NCI-H345 (cell line): Measurements from ENCODE around the gene SLC5A2.
"Not testable (repeated sequence)": the region's sequence is repeated elsewhere in the genome, so short reads cannot be mapped to it uniquely, and the experiment has no call there.

Experiments
- DNase-seq: peaks from one replicate; lab custom pipeline; 2025; lab: John Stamatoyannopoulos, UW

SLC5A2 gene

DNA sequence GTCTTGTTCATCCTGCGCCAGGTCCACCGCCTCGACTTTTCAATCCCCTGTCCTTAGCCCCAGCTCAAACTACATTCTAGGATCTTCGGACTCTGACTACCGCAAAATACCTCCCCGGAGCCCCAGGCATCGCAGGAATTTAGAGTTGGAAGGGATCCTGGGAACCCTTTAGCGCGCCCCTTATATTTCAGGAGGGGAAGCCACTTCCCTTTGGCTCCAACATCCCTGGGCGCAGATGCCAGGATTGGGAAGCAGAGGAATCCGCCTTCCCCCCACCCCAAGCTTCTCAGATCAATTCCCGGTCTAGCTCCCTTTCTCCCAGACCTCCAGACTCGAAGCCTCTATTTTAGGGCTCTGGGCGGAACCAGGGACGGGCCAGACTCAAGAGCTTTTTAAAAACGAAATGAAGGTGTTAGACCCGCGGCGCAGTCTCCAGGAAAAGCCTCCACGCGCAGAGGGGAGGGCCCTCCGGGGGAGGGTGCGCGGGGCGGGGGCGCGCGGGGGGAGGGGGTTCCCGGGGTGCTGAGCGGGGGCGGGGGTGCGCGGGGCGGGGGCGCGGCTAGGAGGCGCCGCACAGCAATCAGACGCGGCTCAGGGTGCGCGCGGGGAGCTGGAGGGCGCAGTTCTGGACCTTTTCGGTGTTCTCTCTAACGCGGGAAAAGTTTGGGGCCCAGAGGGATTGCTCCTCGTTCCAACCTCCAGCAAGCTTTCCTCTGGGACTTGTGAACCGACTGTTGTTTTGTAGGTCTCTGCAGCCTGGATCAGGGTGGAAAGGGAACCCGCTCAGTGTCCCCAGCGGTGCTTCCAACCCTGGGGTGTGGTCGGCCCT, 46.4 kb downstream of the SLC5A2 start:
- DNase-seq: peak; percentile 37

GRCh38 chr16:31529937-31530312, 47.0 kb downstream of the SLC5A2 start:
- peak; percentile 37 for DNase-seq

- DNase-seq: no peak
Observed at GRCh38 chr16:31530405-31530804, 47.5 kb downstream of the SLC5A2 start.

GRCh38 chr16:31531096-31531495, 48.2 kb downstream of the SLC5A2 start:
- DNase-seq: no peak

GRCh38 chr16:31532120-31532519, 49.2 kb downstream of the SLC5A2 start:
- DNase-seq: no peak

DNA sequence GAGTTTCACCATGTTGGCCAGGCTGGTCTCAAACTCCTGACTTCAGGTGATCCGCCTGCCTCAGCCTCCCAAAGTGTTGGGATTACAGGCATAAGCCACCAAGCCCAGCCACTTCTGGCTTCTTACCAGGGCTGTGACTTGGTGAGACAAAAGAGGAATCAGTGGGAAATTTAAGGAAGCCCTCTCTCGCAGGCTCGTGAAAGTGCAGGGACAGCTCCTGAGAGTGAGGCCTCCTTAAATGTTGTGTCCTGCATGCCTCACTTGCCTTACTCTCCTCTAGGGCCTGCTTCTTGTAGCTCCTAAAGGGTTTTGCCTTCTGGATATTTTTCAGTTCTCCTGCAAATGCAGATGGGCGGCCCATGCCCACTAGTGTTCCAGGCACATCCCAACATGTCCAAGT, 50.0 kb downstream of the SLC5A2 start:
- DNase-seq: no peak

DNA sequence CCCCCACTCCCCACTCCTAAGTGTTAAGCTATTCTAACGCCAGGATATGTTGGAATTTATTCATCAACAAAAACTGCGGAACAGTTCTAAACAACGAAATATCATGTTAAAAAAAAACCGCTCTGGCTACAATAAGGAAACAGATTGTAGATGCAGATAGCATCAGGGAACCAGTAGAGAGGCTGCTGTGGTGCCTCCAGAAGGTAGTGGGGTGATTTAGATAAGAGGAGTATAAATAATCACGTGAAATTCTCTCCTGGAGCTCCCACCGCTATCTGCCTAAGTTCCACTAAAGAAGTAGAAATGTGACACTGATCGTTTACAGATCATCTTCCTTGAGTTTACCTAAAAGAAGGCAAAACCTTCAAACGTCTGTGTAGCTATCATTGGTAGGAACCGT, 52.8 kb downstream of the SLC5A2 start:
- no peak for DNase-seq

- no peak for DNase-seq
Observed at GRCh38 chr16:31536804-31537361, 54.0 kb downstream of the SLC5A2 start.

GRCh38 chr16:31537362-31538242, 54.7 kb downstream of the SLC5A2 start:
- no peak for DNase-seq

GRCh38 chr16:31538243-31538598, 55.3 kb downstream of the SLC5A2 start:
- DNase-seq: not testable (repeated sequence)

- not testable (repeated sequence) for DNase-seq
Observed at GRCh38 chr16:31539762-31540161, 56.8 kb downstream of the SLC5A2 start.
